ENCODE data around the gene TSSK6.

- TF ChIP-seq CTCF (IDR thresholded peaks at IDR 0.05) = no peak
- TF ChIP-seq POLR2A (IDR thresholded peaks at IDR 0.05) = no peak
Measured at GRCh38 chr19:19464339-19465098, 50.8 kb downstream of the TSSK6 start.

All from gastroesophageal sphincter (tissue), 3 donors.